ENCODE data around the gene MAMDC2.

The MAMDC2 gene

DNA sequence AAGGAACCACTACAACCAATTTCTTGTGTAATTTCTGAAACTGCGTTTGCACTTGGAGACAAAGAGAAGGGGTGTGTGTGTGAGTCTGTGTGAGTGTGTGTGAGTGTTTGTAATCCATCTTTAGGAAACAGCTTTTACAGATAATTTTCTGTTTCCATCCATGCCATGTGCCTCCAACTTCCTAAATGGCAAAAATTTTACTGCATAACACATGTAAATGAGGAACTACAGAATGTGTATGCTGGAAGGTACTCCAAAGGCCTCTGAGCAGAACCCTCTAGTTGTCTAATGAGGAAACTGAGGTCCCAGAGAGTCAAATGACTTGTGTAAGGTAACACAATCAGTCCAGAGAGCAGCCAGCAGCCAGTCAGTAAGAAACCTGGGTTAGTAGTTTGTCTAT lies 20.8 kb downstream of the MAMDC2 start:
- no peak for DNase-seq (ENCODE audit: low read depth)

DNA sequence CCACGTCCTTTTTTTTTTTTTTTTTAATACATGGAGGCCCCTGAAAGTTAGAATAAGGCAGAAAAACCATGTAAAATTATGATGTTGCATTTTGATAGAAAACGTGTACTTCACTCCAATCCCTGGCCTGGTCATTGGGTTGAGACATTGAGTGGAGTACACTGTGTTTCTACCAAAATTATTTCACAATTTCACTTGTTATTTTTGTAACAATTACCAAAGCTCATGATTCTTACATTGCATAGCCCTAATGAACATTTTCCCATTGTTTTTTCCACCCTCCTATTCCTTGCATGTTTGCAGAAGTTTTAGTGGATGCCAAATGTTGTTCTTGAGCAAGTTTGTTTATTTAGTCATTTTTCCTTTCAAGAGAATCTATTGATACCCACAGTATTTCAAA lies 21.9 kb downstream of the MAMDC2 start:
- DNase-seq (ENCODE audit: low read depth) = no peak

DNA sequence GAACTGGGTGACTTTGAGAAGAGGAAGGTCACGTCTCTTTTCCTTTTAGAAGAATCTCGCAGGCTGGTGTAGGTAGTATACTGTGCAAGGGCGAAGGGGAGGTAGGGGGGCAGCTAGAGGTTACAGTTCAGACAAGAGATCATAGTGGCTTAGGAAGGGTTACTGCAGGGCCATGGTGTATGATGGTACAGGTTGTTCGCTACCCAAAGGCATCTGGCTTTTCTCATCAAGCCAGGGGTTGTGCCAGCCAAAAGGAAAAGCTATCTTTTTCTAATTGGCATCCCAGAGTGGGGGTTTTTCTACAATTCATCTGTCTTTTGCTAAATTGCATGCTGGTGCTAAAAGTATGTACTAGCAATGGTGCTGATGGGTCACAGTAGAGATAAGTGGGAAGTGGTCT lies 22.8 kb downstream of the MAMDC2 start:
- no peak for DNase-seq (ENCODE audit: low read depth)

DNA sequence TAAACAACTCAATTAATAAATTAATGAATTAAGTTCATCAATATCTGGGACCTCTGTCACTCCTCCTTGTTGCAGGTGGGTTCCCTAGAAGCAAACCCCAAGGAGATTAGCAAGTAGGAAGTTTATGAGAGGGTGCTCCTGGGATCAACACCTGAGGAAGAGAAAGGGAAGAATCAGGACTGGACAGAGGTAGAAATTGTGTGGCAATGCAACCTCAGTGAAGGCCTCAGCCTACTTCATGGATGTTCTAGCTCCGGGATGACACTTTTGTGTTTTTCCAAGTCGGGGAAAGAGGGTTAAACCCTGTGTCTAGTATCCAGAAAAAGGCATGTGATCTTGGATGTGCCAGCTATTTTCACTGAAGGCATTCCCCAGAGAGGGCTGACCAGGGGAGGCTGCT lies 23.2 kb downstream of the MAMDC2 start:
- DNase-seq (ENCODE audit: low read depth) = no peak

DNA sequence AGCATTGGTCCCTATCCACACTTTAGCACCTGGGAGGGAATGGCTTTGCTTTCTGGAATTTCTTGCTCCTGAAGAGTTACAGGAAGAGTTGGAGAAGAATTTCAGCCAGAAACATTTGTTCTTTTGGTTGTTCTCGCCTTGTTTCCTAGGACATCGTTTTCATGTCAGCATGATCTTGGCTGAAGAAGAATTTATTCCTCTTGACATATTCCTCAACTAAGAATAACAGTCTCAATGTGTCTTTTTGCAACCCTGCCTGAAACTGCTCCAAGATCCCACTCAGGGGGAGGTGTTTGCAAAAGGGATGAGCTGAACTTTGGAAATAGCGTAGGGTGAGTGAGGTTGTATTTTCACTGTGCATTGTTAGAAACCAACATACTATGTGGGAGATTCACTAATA lies 26.1 kb downstream of the MAMDC2 start:
- DNase-seq (ENCODE audit: low read depth) = no peak

GRCh38 chr9:70073193-70073592 lies 29.5 kb downstream of the MAMDC2 start:
- no peak for DNase-seq (ENCODE audit: low read depth)

DNA sequence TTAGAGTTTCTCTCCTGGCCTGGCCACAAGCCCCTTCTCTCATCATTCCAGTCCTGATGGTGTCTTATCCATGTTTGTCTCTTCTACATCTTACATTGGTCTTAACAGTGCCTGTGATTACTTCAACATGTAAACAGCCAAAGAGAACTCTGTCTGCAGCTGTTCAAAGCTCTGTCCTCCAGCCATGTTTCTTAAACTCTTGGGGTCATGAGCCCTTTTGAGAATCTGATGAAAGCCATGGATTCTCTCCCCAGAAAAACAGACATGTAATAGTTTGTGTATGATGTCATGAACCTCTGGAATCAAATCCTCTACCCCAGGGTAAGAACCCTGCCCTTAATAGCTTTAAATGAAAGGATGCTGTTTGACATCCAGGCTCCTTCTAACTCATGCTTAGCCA lies 30.1 kb downstream of the MAMDC2 start:
- no peak for DNase-seq (ENCODE audit: low read depth)

- no peak for DNase-seq (ENCODE audit: low read depth)
These were observed 33.0 kb downstream of the MAMDC2 start for GRCh38 chr9:70076678-70077077.

GRCh38 chr9:70079417-70080037 lies 35.9 kb downstream of the MAMDC2 start:
- no peak for DNase-seq (ENCODE audit: low read depth)

DNA sequence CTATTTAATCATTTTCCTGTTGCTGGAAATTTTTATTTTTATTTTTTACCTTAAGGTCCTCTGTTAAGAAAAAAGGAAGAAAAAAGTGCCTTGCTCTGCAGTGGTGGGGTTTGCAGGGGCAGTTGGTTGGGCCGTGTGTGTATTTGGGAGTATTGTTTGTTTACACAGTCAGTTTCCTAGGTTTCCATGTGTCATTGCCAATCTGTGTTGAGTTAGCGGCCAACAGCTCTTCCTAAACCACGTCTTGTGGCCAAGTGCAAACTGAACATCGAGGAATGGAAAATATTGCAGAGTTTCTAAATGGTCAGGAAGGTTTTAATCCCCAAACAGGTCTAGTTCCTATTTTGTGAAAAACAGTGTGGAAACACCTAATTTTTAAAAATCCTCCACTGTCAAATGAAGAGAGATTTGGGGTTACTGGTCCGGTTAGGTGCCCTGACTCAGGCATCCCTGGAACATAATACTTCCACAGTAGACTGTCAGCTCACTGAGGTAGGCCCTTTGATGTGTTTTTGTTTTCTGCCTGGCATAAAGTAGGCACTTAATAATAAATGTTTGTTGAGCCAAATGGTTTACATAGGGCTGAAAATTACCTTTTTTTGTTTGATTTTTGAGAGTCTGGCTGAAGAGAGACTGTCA lies 37.0 kb downstream of the MAMDC2 start:
- DNase-seq (ENCODE audit: low read depth) = no peak

- no peak for DNase-seq (ENCODE audit: low read depth)
These were observed 37.5 kb downstream of the MAMDC2 start for GRCh38 chr9:70081120-70081495.

DNA sequence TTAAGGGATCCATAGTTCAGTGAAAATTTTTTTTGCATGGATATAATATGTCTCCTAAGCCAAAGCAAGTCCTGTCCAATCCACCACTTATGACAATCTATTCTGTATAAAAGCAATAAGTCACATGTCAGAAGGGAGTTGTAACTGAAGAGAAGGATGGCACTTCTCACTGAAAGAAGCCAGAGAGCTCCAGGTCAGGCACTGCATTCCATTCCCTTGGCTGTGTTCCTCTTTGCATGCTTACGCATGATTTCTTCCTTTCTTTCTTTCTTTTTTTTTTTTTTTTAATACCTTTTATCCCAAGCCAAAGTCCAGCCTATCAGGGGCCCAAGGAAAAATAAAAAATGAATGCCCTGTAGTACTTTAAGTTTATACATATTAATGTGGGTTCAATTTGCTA lies 39.8 kb downstream of the MAMDC2 start:
- no peak for DNase-seq (ENCODE audit: low read depth)

DNA sequence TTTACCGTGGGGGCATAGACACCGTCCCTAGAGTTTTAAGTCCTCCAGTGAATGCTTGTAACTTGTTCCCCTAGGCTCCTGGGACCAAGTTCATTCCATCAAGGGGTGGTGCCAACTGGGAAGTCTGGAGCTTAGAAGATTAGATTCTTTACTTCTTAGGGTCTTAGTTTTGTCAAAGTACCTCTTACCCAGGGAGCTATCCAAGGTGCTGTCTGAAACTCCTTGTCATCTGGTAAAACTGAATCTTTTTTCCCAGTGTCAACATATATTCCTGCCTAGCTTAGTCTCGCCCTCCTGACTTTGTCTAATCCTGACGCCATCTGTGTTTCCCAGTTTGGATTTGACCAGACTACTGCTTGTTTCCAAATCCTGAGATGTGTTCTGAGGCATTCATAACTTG lies 41.6 kb downstream of the MAMDC2 start:
- DNase-seq (ENCODE audit: low read depth) = no peak

DNA sequence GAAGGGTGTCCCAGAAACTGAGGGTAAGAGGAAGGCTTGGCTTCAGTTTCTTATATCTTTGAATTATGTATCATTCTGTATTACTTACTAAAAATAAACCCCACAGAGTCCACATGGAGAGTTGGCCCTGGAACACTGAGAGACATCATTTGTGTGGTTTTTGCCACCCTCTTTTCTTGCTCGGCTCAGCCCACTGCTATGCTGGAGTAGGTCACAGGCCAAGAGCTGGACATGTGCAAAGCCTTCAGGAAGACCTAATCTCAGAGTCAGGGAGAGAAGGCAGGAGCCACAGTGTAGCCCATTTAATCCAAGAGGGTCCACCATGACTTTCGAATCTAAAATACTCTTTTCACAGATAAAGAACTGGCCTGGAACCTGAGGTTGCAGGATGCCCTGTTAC lies 47.5 kb downstream of the MAMDC2 start:
- DNase-seq (ENCODE audit: low read depth) = no peak

- DNase-seq (ENCODE audit: low read depth) = no peak
These were observed 47.9 kb downstream of the MAMDC2 start for GRCh38 chr9:70091572-70091971.

DNA sequence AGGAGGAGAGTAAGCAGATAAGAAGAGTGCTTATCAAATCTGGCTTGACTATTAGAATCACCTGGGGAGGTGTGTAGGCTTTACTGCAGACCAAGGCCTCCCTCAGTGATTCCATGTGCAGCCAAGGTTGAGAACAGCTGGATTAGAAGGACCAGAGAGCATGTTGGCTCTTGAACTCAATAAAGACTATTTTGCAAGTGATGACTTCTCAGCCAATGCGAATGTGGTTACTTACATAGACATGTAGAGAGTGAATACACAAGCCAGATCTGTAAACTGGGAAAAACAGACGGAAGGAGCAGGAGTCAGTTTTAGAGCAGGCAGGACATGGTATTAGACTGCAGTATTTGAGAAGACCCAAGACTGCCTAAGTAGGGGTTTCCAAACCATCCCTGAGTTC lies 48.5 kb downstream of the MAMDC2 start:
- DNase-seq (ENCODE audit: low read depth) = no peak

GRCh38 chr9:70093095-70093494 lies 49.4 kb downstream of the MAMDC2 start:
- no peak for DNase-seq (ENCODE audit: low read depth)

GRCh38 chr9:70093944-70094343 lies 50.3 kb downstream of the MAMDC2 start:
- no peak for DNase-seq (ENCODE audit: low read depth)

- no peak for DNase-seq (ENCODE audit: low read depth)
These were observed 51.1 kb downstream of the MAMDC2 start for GRCh38 chr9:70094747-70095146.

DNA sequence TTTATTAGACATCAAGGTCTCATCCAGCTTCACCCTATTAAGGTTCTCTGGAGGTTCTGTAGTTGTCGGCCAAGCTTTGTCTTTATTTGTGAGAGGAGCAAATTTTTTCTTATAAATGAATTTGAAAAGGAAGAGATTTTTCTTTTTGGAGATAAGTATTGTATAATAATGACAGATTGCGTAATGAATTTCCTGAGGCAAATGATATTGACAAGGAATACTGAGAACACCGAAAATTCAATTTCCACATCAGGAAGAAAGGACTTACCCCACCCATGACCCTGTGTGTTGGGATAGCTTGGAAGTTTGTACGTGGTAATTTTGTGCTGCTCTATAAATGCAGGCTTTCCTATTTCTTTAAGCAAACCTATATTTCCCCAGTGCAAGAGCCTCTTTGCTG lies 53.5 kb downstream of the MAMDC2 start:
- no peak for DNase-seq (ENCODE audit: low read depth)

DNA sequence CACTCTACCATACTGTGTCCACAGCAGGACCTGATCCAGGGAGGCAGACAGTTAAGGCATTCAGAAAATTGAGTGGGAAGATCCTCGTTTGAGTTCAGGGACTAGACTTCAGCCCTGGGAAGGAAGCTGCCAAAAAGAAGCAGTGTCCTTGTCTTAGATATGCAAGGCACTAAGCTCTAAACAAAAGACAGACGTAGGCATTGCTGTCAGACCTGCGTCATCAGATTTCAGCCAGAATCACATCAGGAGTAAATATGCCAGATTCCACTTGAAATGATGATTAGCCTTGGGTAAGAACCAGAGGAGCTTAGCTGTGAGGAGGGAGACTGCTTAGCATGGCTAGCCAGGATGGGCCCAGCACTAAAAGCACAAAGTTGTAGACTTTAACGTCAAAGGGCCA lies 56.7 kb downstream of the MAMDC2 start:
- no peak for DNase-seq (ENCODE audit: low read depth)

DNA sequence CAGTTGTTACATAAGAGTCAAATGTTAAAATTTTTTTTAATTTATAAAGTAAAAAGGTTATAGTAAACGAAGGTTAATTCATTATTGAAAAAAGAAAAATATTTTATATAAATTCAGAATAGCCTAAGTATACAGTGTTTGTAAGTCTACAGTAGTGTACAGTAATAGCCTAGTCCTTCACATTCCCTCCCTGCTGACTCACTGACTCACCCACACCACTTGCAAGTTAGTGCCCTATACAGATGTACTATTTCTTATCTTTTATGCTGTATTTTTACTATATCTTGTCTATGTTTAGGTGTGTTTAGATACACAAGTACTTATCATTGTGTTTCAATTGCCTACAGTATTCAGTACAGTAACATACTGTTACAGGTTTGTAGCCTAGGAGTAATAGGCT lies 57.6 kb downstream of the MAMDC2 start:
- no peak for DNase-seq (ENCODE audit: low read depth)

DNA sequence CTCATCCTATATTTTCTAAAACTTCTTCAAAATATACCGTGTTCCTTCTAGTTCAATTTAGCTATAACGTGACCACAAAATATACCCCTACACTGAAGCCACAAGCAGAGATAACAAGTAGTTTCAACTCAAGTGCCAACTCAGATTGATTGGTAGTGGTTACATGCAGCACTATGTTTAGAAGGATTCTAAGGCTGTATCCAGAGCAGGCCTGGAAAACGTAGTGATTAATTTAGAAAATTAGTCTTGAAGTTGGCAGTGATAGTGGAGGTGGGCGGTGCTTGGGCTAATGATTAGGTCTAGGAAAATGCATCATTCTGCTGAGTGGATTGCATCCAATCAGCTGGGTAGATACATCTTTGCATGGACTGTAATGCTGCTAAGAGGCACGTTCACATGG lies 61.5 kb downstream of the MAMDC2 start:
- DNase-seq (ENCODE audit: low read depth) = no peak

DNA sequence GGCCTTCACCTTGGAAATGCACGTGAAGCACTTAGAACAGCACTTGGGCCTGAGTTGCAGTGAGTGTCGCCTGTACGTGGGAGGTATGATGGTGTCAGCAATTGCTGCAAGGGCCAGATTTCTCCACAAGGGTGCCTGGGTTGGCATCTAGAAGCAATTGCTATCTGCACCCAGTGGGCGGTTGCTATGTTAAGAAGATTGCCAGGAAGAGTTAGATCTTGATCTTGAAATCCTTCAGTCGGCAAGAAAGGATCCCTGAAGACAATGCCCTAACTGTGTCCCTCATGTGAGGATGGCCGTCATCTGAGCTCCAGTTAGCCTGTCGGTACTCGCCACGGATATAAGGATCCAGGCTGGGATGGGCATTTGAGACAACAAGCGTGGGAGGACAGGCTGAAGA lies 62.9 kb downstream of the MAMDC2 start:
- DNase-seq (ENCODE audit: low read depth) = no peak

Measured in T follicular helper cell (primary cell).